Right atrium auricular region (tissue), 2 donors: ENCODE results near the gene POLR3G. TPM values are rescaled to one million over a fixed set of nuclear protein-coding genes. Genes with fewer than 3 reads are reported as not detected.

ENCODE experiments used
- DNase-seq: peaks from one replicate; pipeline ENCODE4 v3.0.0-alpha.2; 2019; ENCODE audit warnings: low spot score
- H3K27ac ChIP-seq, 2 donors: fragments of 200-600 bp; sonication (generic); 1 replicate in 1 of 2; 2 replicates in 1 of 2; pipeline ENCODE4 v1.5.1; 2016 to 2019
- H3K27me3 ChIP-seq, 2 donors: fragments of 200-600 bp; sonication (generic); one replicate each; pipeline versions ENCODE4 v1.5.1 to v1.6.0; 2017 to 2019
- H3K36me3 ChIP-seq: fragments of 200-600 bp; sonication (generic); one replicate; pipeline ENCODE4 v1.5.1; 2016
- H3K4me1 ChIP-seq, 2 donors: fragments of 200-600 bp; sonication (generic); one replicate each; pipeline versions ENCODE4 v1.5.1 to v1.6.0; 2017 to 2019
- H3K4me3 ChIP-seq, 2 donors: fragments of 200-600 bp; sonication (generic); 1 replicate in 1 of 2; 2 replicates in 1 of 2; pipeline ENCODE4 v1.5.1; 2017 to 2019; ENCODE audit warnings: mild to moderate bottlenecking in 1 of 2, moderate library complexity in 1 of 2
- H3K9me3 ChIP-seq, 2 donors: fragments of 200-600 bp; sonication (generic); one replicate each; pipeline ENCODE4 v1.5.1; 2019
- CTCF ChIP-seq, 2 donors: fragments of 200-600 bp; sonication (generic); IDR thresholded peaks; one replicate each; pipeline ENCODE4 v1.5.1; 2019; ENCODE audit warnings: antibody characterized with exemption in 2 of 2
- total RNA-seq, 2 donors: library from RNA; depleted of rRNA; stranded (reverse); fragments of >200 nt; gene quantifications; one replicate each; pipeline ENCODE4 v1.1.0, GENCODE V29; 2016

The POLR3G gene
- total RNA-seq, 2 donors from 2014 or later = 0.85 to 1.6 TPM

- H3K4me3 ChIP-seq = no peak overlapping the region
- H3K9me3 ChIP-seq = no peaks in the 10 kb centered on the region
- TF ChIP-seq CTCF (IDR thresholded peaks at IDR 0.05) = no peak
- H3K27me3 ChIP-seq = no peaks in the 10 kb centered on the region
- no peak overlapping the region for H3K27ac ChIP-seq
- DNase-seq = no peak
- no peaks in the 10 kb centered on the region for H3K36me3 ChIP-seq
- H3K4me1 ChIP-seq = peaks cover 0 to 9% of the 10 kb centered on the region in 2 donors
Measured at GRCh38 chr5:90476391-90476790, 1.7 kb downstream of the POLR3G start.

GRCh38 chr5:90477073-90477472 is 2.4 kb downstream of the POLR3G start:
- H3K36me3 ChIP-seq = no peaks in the 10 kb centered on the region
- no peak for TF ChIP-seq CTCF (IDR thresholded peaks at IDR 0.05)
- peaks cover 0 to 9% of the 10 kb centered on the region in 2 donors for H3K4me1 ChIP-seq
- H3K4me3 ChIP-seq = no peak overlapping the region
- H3K27ac ChIP-seq = no peak overlapping the region
- H3K9me3 ChIP-seq = no peaks in the 10 kb centered on the region
- H3K27me3 ChIP-seq = no peaks in the 10 kb centered on the region
- no peak for DNase-seq

GRCh38 chr5:90477621-90478215 is 3.1 kb downstream of the POLR3G start:
- TF ChIP-seq CTCF (IDR thresholded peaks at IDR 0.05) = no peak

GRCh38 chr5:90479611-90480385 is 5.1 kb downstream of the POLR3G start:
- H3K27me3 ChIP-seq = no peaks in the 10 kb centered on the region
- no peaks in the 10 kb centered on the region for H3K9me3 ChIP-seq
- no peak overlapping the region for H3K27ac ChIP-seq
- no peaks in the 10 kb centered on the region for H3K36me3 ChIP-seq
- TF ChIP-seq CTCF (IDR thresholded peaks at IDR 0.05) = no peak
- H3K4me3 ChIP-seq = no peak overlapping the region
- DNase-seq = no peak
- no peaks in the 10 kb centered on the region for H3K4me1 ChIP-seq

More at GRCh38 chr5:90477621-90478215, 3.1 kb downstream of the POLR3G start:
- Histone ChIP-seq H3K9me3 (no peaks in the 10 kb centered on the region), H3K4me3 (no peak overlapping the region), H3K27ac (no peak overlapping the region), H3K27me3 (no peaks in the 10 kb centered on the region), H3K4me1 (peaks cover 0 to 9% of the 10 kb centered on the region in 2 donors), H3K36me3 (no peaks in the 10 kb centered on the region)
- DNase-seq = no peak

GRCh38 chr5:90480699-90481098 is 6.0 kb downstream of the POLR3G start:
- no peaks in the 10 kb centered on the region for H3K4me1 ChIP-seq
- H3K27me3 ChIP-seq = no peaks in the 10 kb centered on the region

More at GRCh38 chr5:90480699-90481098, 6.0 kb downstream of the POLR3G start:
- H3K36me3 ChIP-seq = no peaks in the 10 kb centered on the region
- TF ChIP-seq CTCF (IDR thresholded peaks at IDR 0.05) = no peak
- no peak for DNase-seq
- H3K27ac ChIP-seq = no peak overlapping the region
- no peaks in the 10 kb centered on the region for H3K9me3 ChIP-seq
- H3K4me3 ChIP-seq = no peak overlapping the region
